ENCODE measurements around the gene FAIM2. TPM values are rescaled to one million over a fixed set of nuclear protein-coding genes. Genes with fewer than 3 reads are reported as not detected.

FAIM2 gene
- polyA plus RNA-seq, 1 donor from 2014 or later = 5.3 TPM

DNA sequence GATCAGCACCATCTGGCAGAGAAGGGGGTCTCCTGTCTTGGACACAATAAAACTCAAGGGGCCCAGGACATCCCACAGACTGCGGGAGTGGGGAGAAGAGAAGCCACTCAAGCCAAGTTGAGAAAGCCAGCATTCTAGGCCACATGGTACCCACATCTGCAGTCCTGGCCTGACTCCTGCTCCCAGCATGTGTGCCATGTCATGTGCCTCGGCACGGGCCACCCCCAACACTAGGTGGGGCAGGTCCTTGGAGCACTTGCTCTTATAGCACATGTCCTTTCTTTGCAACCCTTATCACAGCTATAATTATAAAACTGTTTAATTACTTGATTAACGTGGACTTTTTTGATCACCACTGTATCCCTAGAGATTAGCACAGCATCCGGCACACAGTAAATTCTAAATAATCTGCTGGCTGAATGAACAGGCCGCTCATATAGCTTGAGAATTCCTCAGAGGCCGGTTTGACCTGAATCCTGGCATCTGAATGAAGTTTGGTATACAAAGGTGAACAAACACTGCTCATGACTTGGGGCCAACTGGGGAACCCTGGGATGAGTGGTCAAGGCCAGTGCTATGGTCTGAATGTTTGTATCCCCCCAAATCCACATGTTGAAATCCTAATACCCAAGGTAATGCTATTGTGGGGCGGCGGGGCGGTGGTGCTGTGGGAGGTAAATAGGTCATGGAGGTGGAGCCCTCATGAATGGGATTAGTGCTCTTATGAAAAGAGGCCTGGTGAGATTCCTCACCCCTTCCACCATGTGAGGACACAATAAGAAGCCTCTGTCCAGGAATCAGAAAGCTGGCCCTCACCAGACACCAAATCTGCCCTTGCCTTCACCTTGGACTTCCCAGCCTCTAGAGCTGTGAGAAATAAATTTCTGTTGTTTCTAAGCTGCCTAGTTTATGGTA, 82.1 kb downstream of the FAIM2 start:
- H3K9me2 ChIP-seq (ENCODE audit: insufficient read depth, low read length) = no peaks in the 10 kb centered on the region
- no peak overlapping the region for H2AFZ ChIP-seq (ENCODE audit: low read depth, low read length)
- no peaks in the 10 kb centered on the region for H3F3A ChIP-seq (ENCODE audit: insufficient read depth, low read length, poor library complexity, severe bottlenecking)
- H3K4me2 ChIP-seq (ENCODE audit: low read length) = no peak overlapping the region
- H3K27me3 ChIP-seq (ENCODE audit: insufficient read depth, low read depth, low read length) = no peaks in the 10 kb centered on the region
- no peaks in the 10 kb centered on the region for H3K9me3 ChIP-seq (ENCODE audit: low read length)
- H3K36me3 ChIP-seq (ENCODE audit: insufficient read depth, low read length) = no peaks in the 10 kb centered on the region
- TF ChIP-seq, protein P1, sequence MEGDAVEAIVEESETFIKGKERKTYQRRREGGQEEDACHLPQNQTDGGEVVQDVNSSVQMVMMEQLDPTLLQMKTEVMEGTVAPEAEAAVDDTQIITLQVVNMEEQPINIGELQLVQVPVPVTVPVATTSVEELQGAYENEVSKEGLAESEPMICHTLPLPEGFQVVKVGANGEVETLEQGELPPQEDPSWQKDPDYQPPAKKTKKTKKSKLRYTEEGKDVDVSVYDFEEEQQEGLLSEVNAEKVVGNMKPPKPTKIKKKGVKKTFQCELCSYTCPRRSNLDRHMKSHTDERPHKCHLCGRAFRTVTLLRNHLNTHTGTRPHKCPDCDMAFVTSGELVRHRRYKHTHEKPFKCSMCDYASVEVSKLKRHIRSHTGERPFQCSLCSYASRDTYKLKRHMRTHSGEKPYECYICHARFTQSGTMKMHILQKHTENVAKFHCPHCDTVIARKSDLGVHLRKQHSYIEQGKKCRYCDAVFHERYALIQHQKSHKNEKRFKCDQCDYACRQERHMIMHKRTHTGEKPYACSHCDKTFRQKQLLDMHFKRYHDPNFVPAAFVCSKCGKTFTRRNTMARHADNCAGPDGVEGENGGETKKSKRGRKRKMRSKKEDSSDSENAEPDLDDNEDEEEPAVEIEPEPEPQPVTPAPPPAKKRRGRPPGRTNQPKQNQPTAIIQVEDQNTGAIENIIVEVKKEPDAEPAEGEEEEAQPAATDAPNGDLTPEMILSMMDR (IDR thresholded peaks at IDR 0.05; ENCODE audit: poor library complexity, severe bottlenecking) = no peak
- TF ChIP-seq EP300 (conservative IDR thresholded peaks at IDR 0.05; ENCODE audit: poor library complexity, severe bottlenecking) (no peak), EZH2 (IDR thresholded peaks at IDR 0.05; ENCODE audit: borderline replicate concordance, insufficient read depth, low read length, poor library complexity, severe bottlenecking) (no peak), RAD21 (conservative IDR thresholded peaks at IDR 0.05) (no peak)
- peaks cover 35% of the 10 kb centered on the region for H3K79me2 ChIP-seq (replicated peaks; ENCODE audit: insufficient read depth, low read length)
- no peak overlapping the region for H3K4me3 ChIP-seq (ENCODE audit: low read length)
- H4K20me1 ChIP-seq (ENCODE audit: insufficient read depth) = no peaks in the 10 kb centered on the region
- H3K27ac ChIP-seq (ENCODE audit: low read length) = no peak overlapping the region
- H3K9ac ChIP-seq (ENCODE audit: low read length) = no peak overlapping the region

DNA sequence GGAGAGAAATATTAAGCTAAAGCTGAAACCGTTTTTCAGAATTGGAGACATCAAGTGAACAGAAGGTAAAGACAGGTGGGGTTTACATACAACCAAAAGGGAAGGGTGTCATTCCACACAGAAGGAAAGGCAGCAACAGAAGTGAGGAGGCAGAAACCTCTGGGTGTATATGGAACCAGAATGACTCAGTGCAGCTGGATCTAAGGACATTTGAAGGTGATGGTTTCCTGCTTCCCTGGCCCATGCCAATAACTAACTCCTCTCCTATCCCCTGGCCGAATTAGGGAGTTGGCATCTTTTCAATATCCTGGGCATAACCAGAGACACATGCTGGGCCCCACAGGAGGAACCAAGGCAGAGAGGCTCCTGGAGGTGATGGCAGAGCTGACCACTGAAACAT, 83.9 kb downstream of the FAIM2 start:
- TF ChIP-seq RAD21 (conservative IDR thresholded peaks at IDR 0.05) (no peak), EP300 (conservative IDR thresholded peaks at IDR 0.05; ENCODE audit: poor library complexity, severe bottlenecking) (no peak), MXI1 (conservative IDR thresholded peaks at IDR 0.05; ENCODE audit: poor library complexity, severe bottlenecking) (no peak), TAF1 (IDR thresholded peaks at IDR 0.05; ENCODE audit: low read depth) (no peak), EZH2 (IDR thresholded peaks at IDR 0.05; ENCODE audit: borderline replicate concordance, insufficient read depth, low read length, poor library complexity, severe bottlenecking) (no peak), SMC3 (conservative IDR thresholded peaks at IDR 0.05; ENCODE audit: poor library complexity) (no peak), POLR2AphosphoS5 (IDR thresholded peaks at IDR 0.05) (no peak)
- TF ChIP-seq, protein P1 (IDR thresholded peaks at IDR 0.05; ENCODE audit: poor library complexity, severe bottlenecking) = no peak
- TF ChIP-seq, protein P2, sequence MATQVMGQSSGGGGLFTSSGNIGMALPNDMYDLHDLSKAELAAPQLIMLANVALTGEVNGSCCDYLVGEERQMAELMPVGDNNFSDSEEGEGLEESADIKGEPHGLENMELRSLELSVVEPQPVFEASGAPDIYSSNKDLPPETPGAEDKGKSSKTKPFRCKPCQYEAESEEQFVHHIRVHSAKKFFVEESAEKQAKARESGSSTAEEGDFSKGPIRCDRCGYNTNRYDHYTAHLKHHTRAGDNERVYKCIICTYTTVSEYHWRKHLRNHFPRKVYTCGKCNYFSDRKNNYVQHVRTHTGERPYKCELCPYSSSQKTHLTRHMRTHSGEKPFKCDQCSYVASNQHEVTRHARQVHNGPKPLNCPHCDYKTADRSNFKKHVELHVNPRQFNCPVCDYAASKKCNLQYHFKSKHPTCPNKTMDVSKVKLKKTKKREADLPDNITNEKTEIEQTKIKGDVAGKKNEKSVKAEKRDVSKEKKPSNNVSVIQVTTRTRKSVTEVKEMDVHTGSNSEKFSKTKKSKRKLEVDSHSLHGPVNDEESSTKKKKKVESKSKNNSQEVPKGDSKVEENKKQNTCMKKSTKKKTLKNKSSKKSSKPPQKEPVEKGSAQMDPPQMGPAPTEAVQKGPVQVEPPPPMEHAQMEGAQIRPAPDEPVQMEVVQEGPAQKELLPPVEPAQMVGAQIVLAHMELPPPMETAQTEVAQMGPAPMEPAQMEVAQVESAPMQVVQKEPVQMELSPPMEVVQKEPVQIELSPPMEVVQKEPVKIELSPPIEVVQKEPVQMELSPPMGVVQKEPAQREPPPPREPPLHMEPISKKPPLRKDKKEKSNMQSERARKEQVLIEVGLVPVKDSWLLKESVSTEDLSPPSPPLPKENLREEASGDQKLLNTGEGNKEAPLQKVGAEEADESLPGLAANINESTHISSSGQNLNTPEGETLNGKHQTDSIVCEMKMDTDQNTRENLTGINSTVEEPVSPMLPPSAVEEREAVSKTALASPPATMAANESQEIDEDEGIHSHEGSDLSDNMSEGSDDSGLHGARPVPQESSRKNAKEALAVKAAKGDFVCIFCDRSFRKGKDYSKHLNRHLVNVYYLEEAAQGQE (IDR thresholded peaks at IDR 0.05; ENCODE audit: borderline replicate concordance) = no peak

More for the DNA sequence above, 83.9 kb downstream of the FAIM2 start:
- Histone ChIP-seq H3K27me3 (ENCODE audit: insufficient read depth, low read depth, low read length) (no peaks in the 10 kb centered on the region), H3F3A (ENCODE audit: insufficient read depth, low read length, poor library complexity, severe bottlenecking) (no peaks in the 10 kb centered on the region), H3K27ac (ENCODE audit: low read length) (no peak overlapping the region), H3K4me2 (ENCODE audit: low read length) (no peak overlapping the region), H3K9ac (ENCODE audit: low read length) (no peak overlapping the region), H2AFZ (ENCODE audit: low read depth, low read length) (no peak overlapping the region), H3K9me3 (ENCODE audit: low read length) (no peaks in the 10 kb centered on the region), H4K20me1 (ENCODE audit: insufficient read depth) (no peaks in the 10 kb centered on the region), H3K79me2 (replicated peaks; ENCODE audit: insufficient read depth, low read length) (peaks cover 21% of the 10 kb centered on the region), H3K4me3 (ENCODE audit: low read length) (no peak overlapping the region), H3K36me3 (ENCODE audit: insufficient read depth, low read length) (no peaks in the 10 kb centered on the region), H3K9me2 (ENCODE audit: insufficient read depth, low read length) (no peaks in the 10 kb centered on the region)

Data from neural cell (in vitro differentiated cells).